Neural progenitor cell (in vitro differentiated cells): ENCODE results near the gene RNF169. TPM values are rescaled to one million over a fixed set of nuclear protein-coding genes. Genes with fewer than 3 reads are reported as not detected.

Source experiments
- DNase-seq: peaks from one replicate; pipeline ENCODE4 v3.0.0-alpha.2; 2016; ENCODE audit warnings: low spot score
- H2AFZ ChIP-seq: fragments of 200-600 bp; sonication (generic); replicated peaks from 2 replicates; pipeline ENCODE4 v1.6.1; 2016; ENCODE audit warnings: antibody characterized with exemption
- H3F3A ChIP-seq: fragments of 200-600 bp; sonication (generic); 2 replicates; pipeline ENCODE4 v1.6.1; 2016; ENCODE audit warnings: antibody characterized with exemption, low read depth
- H3K27ac ChIP-seq: fragments of 200-600 bp; sonication (generic); 2 replicates; pipeline ENCODE4 v1.5.1; 2016; ENCODE audit warnings: mild to moderate bottlenecking
- H3K27me3 ChIP-seq: fragments of 200-600 bp; sonication (generic); 2 replicates; pipeline ENCODE4 v1.6.1; 2016; ENCODE audit warnings: mild to moderate bottlenecking, moderate library complexity
- H3K36me3 ChIP-seq: fragments of 200-600 bp; sonication (generic); 2 replicates; pipeline ENCODE4 v1.5.1; 2016
- H3K4me1 ChIP-seq: fragments of 200-600 bp; sonication (generic); 2 replicates; pipeline ENCODE4 v1.6.1; 2016; ENCODE audit warnings: mixed run types
- H3K4me2 ChIP-seq: fragments of 200-600 bp; sonication (generic); 2 replicates; pipeline ENCODE4 v1.6.1; 2016
- H3K4me3 ChIP-seq: fragments of 200-600 bp; sonication (generic); 2 replicates; pipeline ENCODE4 v1.5.1; 2016
- H3K79me2 ChIP-seq: fragments of 200-600 bp; sonication (generic); 2 replicates; pipeline ENCODE4 v1.6.1; 2016; ENCODE audit warnings: low read depth
- H3K9ac ChIP-seq: fragments of 200-600 bp; sonication (generic); 2 replicates; pipeline ENCODE4 v1.6.1; 2016
- H3K9me3 ChIP-seq: fragments of 200-600 bp; sonication (generic); 2 replicates; pipeline ENCODE4 v1.5.1; 2016; ENCODE audit warnings: low read depth
- H4K20me1 ChIP-seq: fragments of 200-600 bp; sonication (generic); 2 replicates; pipeline ENCODE4 v1.6.1; 2016; ENCODE audit warnings: low read depth
- H3K27ac Mint-ChIP-seq: 3 replicates; pipeline ENCODE4 v1.8.0; 2021; ENCODE audit warnings: mixed read lengths
- H3K27me3 Mint-ChIP-seq: 2 replicates; pipeline ENCODE4 v1.8.0; 2022; ENCODE audit warnings: low read depth, mild to moderate bottlenecking, inconsistent platforms, moderate library complexity, mixed read lengths; ENCODE audit not compliant: insufficient read depth
- H3K36me3 Mint-ChIP-seq: 3 replicates; pipeline ENCODE4 v1.8.0; 2021; ENCODE audit warnings: mixed read lengths
- H3K4me1 Mint-ChIP-seq: 3 replicates; pipeline ENCODE4 v1.8.0; 2021; ENCODE audit warnings: mixed read lengths
- H3K4me3 Mint-ChIP-seq: 3 replicates; pipeline ENCODE4 v1.8.0; 2021; ENCODE audit warnings: mild to moderate bottlenecking, moderate library complexity, mixed read lengths
- H3K9me3 Mint-ChIP-seq: 3 replicates; pipeline ENCODE4 v1.8.0; 2020; ENCODE audit warnings: mixed read lengths
- EZH2 ChIP-seq: fragments of 200-600 bp; sonication (generic); IDR thresholded peaks from 2 replicates; pipeline ENCODE4 v1.6.1; 2017; ENCODE audit warnings: antibody characterized with exemption, mild to moderate bottlenecking, moderate library complexity
- EZH2phosphoT487 ChIP-seq: fragments of 200-600 bp; sonication (generic); IDR thresholded peaks from 2 replicates; pipeline ENCODE4 v1.6.1; 2017; ENCODE audit warnings: antibody characterized with exemption
- total RNA-seq: library from RNA; depleted of rRNA; stranded (reverse); fragments of >200 nt; gene quantifications from 2 replicates; pipeline ENCODE4 v1.2.3, GENCODE V29; 2015; ENCODE audit warnings: low replicate concordance
- TF ChIP-seq, protein P1 (sequence below): fragments of 200-600 bp; sonication (generic); IDR thresholded peaks from 2 replicates; pipeline ENCODE4 v1.5.1; 2017; ENCODE audit warnings: antibody characterized with exemption, mild to moderate bottlenecking

The RNF169 gene
- total RNA-seq, 1 donor from 2014 or later = 30.2 TPM

DNA sequence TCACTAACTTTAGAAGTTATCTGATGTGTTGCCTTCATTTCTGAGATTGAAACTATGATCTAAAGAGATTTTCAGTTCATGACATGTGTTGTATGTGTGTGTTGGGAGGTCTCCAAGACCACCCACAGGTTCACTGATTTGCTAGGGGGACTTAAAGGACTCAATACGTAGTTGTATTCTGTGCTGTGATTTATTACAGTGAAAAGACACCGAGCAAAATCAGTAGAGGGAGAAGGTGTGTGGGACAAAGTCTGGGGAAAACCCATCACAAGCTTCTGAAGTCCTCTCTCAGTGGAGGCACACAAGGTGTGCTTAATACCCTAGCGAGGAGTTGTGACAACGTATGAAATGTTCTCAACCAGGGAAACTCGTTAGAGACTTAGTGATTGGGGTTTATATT, 35.6 kb downstream of the RNF169 start:
- no peak overlapping the region for H3K27ac ChIP-seq
- H3K36me3 ChIP-seq = no peaks in the 10 kb centered on the region
- peaks cover 64% of the 10 kb centered on the region for H3K79me2 ChIP-seq
- H3K4me3 ChIP-seq = no peak overlapping the region
- H3K9me3 Mint-ChIP-seq = no peaks in the 10 kb centered on the region
- no peaks in the 10 kb centered on the region for H3K27me3 ChIP-seq
- no peaks in the 10 kb centered on the region for H3K9me3 ChIP-seq
- DNase-seq = no peak
- no peak overlapping the region for H3K4me2 ChIP-seq
- no peak overlapping the region for H3K27ac Mint-ChIP-seq
- no peak overlapping the region for H2AFZ ChIP-seq
- peaks cover 31% of the 10 kb centered on the region for H4K20me1 ChIP-seq
- H3K4me1 ChIP-seq = no peaks in the 10 kb centered on the region
- TF ChIP-seq, protein P1, sequence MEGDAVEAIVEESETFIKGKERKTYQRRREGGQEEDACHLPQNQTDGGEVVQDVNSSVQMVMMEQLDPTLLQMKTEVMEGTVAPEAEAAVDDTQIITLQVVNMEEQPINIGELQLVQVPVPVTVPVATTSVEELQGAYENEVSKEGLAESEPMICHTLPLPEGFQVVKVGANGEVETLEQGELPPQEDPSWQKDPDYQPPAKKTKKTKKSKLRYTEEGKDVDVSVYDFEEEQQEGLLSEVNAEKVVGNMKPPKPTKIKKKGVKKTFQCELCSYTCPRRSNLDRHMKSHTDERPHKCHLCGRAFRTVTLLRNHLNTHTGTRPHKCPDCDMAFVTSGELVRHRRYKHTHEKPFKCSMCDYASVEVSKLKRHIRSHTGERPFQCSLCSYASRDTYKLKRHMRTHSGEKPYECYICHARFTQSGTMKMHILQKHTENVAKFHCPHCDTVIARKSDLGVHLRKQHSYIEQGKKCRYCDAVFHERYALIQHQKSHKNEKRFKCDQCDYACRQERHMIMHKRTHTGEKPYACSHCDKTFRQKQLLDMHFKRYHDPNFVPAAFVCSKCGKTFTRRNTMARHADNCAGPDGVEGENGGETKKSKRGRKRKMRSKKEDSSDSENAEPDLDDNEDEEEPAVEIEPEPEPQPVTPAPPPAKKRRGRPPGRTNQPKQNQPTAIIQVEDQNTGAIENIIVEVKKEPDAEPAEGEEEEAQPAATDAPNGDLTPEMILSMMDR = no peak
- TF ChIP-seq EZH2 (no peak), EZH2phosphoT487 (no peak)
- no peak overlapping the region for H3K9ac ChIP-seq
- peaks cover 3% of the 10 kb centered on the region for H3K4me1 Mint-ChIP-seq
- H3K27me3 Mint-ChIP-seq = no peaks in the 10 kb centered on the region
- H3K36me3 Mint-ChIP-seq = no peaks in the 10 kb centered on the region
- no peaks in the 10 kb centered on the region for H3F3A ChIP-seq
- no peak overlapping the region for H3K4me3 Mint-ChIP-seq

DNA sequence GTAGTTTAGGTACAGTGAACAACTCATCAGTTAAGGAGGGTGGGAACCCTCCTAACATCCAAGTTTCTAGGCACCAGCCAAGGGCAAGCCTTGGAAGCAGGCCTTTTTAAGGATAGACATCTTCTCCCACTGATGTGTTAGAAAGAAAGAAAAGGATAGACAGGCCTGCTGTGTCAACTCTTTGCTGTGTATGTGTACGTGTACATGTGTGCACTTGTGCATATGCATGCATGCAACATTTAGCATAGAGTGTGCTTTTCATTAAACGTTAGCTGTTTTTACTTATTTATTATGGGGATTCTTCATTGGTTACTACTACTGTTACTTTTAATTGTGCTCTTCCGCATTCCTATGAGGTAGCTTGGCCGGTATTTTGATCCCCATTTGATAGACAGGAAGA, 36.1 kb downstream of the RNF169 start:
- Mint-ChIP-seq H3K4me1 (peaks cover 3% of the 10 kb centered on the region), H3K4me3 (no peak overlapping the region), H3K27ac (no peak overlapping the region), H3K27me3 (no peaks in the 10 kb centered on the region), H3K9me3 (no peaks in the 10 kb centered on the region), H3K36me3 (no peaks in the 10 kb centered on the region)
- Histone ChIP-seq H4K20me1 (peaks cover 30% of the 10 kb centered on the region), H3K36me3 (no peaks in the 10 kb centered on the region), H3K9me3 (no peaks in the 10 kb centered on the region), H2AFZ (no peak overlapping the region), H3K9ac (no peak overlapping the region), H3K27ac (no peak overlapping the region), H3K79me2 (peaks cover 60% of the 10 kb centered on the region), H3K4me1 (no peaks in the 10 kb centered on the region), H3K4me3 (no peak overlapping the region), H3K27me3 (no peaks in the 10 kb centered on the region), H3K4me2 (no peak overlapping the region), H3F3A (no peaks in the 10 kb centered on the region)
- no peak for DNase-seq
- TF ChIP-seq, protein P1 = no peak
- no peak for TF ChIP-seq EZH2
- no peak for TF ChIP-seq EZH2phosphoT487

DNA sequence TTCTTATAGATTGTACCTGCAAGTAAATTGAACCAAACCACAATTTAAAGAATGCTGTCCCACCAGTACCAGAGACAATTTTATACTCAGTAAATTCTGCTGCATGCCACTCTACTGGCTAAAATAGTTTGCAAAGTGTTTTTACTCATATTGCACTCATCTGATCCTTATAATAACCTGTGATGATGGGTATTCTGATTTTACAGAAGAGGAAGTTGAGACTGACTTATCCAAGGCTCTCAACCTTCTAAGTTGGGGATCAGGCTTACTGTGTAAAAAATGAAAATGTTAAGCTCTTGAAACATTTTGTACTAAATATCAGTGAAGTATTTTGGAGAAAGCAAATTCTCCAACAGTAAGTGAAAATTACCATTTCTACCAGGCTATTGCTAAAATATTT, 37.9 kb downstream of the RNF169 start:
- H3K9ac ChIP-seq = no peak overlapping the region

More for the DNA sequence above, 37.9 kb downstream of the RNF169 start:
- Histone ChIP-seq H3K9me3 (no peaks in the 10 kb centered on the region), H3K36me3 (no peaks in the 10 kb centered on the region), H3F3A (no peaks in the 10 kb centered on the region), H2AFZ (no peak overlapping the region), H3K4me1 (no peaks in the 10 kb centered on the region), H4K20me1 (peaks cover 16% of the 10 kb centered on the region), H3K79me2 (peaks cover 46% of the 10 kb centered on the region), H3K27ac (no peak overlapping the region), H3K4me2 (no peak overlapping the region), H3K27me3 (no peaks in the 10 kb centered on the region), H3K4me3 (no peak overlapping the region)
- DNase-seq = no peak
- Mint-ChIP-seq H3K4me3 (no peak overlapping the region), H3K4me1 (peaks cover 3% of the 10 kb centered on the region), H3K27me3 (no peaks in the 10 kb centered on the region), H3K9me3 (no peaks in the 10 kb centered on the region), H3K27ac (no peak overlapping the region), H3K36me3 (peaks cover 6% of the 10 kb centered on the region)
- TF ChIP-seq, protein P1 = no peak
- no peak for TF ChIP-seq EZH2phosphoT487
- no peak for TF ChIP-seq EZH2
